D721Med (cell line): ENCODE measurements around the gene UFD1.

Experiments
- DNase-seq: peaks from one replicate; pipeline ENCODE4 v3.0.0; 2011; ENCODE audit warnings: low spot score; ENCODE audit not compliant: insufficient read length
- FAIRE-seq: peaks from 2 replicates; lab custom pipeline; 2011; peaks lifted over from hg19 to GRCh38; lab: Jason Lieb, UNC
- TF ChIP-seq, protein P1 (sequence below): IDR thresholded peaks from 2 replicates; pipeline ENCODE4 v1.5.1; 2012; ENCODE audit warnings: mild to moderate bottlenecking, control low read depth; ENCODE audit not compliant: insufficient read depth; ENCODE audit errors: missing control alignments

Gene UFD1

DNA sequence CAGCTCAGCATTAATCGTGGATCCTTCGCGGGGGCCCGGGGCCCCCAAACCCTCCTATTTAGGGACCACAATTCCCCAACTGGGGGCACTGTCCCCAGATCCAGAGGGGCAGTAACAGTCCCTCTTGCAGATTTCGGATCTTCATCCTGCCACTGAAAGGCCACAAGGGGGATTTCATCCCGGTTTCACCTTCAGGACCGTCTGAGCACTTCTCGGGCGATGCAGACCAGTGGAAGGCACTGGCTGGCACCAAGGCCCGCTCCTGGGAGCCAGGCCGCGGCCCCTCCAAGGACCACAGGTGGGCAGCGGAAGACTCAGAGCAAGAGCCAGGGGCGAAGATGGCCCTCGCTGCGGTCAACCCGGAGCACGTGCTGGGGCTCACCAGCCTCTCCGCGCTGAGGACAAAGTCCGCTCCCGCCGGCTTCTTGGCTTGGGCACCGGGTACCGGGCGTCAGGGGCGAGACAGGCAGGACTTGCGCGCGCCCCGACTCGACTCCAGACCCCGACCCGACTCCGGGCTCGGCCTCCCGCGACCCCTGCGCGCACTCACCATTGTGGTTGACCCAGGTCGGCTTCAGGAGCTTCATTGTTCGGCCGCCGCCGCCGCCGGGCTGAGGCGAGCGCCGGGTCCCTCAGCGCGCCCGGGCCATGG is 48.0 kb downstream of the UFD1 start:
- FAIRE-seq: no peak

DNA sequence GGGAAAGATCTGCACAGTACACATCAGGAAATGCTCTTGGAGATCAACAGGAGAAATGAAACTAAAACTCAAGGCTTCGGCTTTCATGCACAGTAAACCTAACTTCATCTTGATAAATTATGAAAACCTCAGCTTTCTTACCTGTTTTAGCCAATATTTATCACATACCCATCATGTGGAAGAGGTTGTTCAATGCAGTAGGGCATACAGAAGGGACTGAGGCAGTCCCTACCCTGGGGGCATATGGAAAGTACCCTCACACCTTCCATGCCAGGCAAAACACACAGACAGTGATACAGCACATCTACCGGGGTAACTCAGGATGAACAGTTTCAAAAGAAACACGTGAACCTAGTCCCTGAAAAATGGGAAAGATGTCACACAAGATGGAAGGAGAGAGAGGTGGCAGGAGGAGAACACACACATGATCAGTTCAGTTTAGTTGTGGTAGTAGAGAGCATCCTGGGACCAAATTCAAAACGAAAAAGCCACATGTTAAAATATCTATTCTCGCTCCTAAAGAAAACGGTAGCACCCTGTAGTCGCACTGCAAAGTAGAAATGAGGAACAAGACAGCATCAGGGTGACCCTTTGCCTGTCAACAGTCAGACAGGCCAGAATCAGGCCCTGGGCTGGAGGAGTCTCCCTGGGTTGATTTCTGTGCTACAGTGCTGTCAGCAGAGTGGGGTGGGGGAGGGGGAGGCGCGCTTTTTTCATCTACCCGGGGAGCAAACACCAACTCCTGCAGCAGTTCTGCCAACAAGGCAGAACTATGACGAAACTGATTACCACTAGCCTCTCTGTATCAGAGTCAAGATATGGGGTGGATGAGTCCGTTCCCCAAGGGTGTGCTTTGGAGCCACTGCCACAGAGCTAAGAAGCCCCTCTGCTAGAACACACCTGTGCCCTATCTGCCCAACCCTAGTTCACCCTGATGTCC is 48.8 kb downstream of the UFD1 start:
- TF ChIP-seq, protein P1, sequence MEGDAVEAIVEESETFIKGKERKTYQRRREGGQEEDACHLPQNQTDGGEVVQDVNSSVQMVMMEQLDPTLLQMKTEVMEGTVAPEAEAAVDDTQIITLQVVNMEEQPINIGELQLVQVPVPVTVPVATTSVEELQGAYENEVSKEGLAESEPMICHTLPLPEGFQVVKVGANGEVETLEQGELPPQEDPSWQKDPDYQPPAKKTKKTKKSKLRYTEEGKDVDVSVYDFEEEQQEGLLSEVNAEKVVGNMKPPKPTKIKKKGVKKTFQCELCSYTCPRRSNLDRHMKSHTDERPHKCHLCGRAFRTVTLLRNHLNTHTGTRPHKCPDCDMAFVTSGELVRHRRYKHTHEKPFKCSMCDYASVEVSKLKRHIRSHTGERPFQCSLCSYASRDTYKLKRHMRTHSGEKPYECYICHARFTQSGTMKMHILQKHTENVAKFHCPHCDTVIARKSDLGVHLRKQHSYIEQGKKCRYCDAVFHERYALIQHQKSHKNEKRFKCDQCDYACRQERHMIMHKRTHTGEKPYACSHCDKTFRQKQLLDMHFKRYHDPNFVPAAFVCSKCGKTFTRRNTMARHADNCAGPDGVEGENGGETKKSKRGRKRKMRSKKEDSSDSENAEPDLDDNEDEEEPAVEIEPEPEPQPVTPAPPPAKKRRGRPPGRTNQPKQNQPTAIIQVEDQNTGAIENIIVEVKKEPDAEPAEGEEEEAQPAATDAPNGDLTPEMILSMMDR: no peak
- FAIRE-seq (no peak), DNase-seq (no peak)

More for the DNA sequence above, 48.0 kb downstream of the UFD1 start:
- TF ChIP-seq, protein P1: no peak
- DNase-seq: no peak

DNA sequence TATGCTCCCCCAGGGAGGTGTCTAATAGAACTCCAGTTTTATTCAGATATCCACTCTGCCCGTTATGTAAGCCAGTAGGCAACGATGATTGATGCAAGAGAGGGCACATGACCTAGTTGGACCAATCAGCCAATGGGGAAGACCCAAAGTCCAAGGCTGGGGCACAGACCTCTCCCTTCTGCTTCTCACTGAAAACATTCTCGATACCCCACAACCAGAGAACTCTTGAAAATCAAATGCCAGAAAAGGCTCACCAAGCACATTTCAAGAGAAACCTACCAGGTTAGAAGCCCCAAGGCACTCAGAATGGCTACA is 54.9 kb downstream of the UFD1 start:
- TF ChIP-seq, protein P1: no peak
- DNase-seq: no peak
- no peak for FAIRE-seq

DNA sequence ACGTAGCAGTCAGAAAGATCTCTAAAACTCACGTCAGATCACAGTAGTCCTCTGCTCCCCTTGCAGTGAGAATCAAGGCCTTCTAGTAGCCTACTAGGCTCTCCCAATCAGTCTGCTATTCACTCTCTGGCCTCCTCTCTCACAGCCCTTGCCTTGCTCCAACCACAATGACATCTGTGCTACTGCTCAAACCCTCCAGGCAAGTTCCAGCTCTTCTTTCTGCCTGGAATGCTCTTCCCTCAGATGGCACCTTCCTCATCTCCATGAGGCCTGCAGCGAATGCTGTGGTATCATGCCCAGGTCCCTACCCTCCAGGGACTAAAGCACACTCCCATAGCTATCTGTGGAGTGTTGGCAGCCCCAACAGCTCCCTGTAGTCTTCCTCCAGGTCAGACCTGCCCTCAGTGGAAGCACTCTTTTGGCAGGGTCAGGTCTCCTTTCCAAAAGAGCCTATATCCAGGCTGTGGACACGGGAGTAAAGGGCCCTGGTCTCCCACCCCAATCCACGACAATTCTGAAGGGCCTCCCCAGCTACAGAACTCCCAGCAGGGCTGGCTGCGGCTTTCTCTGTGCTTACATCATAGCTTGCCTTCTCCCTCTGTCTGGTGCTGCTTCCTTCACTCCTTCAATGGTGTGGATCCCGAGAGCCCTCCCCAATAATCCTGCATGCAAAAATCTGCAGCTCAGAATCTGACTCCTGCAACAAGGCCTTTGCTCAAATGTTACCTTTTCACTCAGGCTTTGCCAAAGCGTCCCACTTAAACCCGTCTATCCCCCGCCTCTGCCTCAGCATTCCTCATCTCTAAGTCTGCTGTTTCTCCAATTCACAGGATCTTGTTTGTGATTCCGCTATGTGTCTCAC is 56.3 kb downstream of the UFD1 start:
- TF ChIP-seq, protein P1: no peak
- DNase-seq (no peak), FAIRE-seq (no peak)

DNA sequence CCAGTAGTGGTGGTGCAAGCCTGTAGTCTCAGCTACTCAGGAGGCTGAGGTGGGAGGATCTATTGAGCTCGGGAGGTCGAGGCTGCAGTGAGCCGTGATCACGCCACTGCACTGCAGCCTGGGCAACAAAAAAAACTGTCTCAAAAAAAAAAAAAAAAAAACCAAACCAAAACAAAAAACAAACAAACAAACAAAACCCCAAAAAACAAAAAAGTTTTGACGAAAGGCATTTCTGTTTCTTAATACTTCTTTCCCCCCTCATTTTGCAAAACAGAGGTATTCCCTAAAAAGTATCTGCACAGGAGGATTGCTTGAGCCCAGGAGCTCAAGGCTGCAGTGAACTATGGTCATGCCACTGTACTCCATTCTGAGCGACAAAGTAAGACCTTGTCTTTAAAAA is 58.7 kb downstream of the UFD1 start:
- no peak for DNase-seq
- TF ChIP-seq, protein P1: no peak
- FAIRE-seq: no peak

DNA sequence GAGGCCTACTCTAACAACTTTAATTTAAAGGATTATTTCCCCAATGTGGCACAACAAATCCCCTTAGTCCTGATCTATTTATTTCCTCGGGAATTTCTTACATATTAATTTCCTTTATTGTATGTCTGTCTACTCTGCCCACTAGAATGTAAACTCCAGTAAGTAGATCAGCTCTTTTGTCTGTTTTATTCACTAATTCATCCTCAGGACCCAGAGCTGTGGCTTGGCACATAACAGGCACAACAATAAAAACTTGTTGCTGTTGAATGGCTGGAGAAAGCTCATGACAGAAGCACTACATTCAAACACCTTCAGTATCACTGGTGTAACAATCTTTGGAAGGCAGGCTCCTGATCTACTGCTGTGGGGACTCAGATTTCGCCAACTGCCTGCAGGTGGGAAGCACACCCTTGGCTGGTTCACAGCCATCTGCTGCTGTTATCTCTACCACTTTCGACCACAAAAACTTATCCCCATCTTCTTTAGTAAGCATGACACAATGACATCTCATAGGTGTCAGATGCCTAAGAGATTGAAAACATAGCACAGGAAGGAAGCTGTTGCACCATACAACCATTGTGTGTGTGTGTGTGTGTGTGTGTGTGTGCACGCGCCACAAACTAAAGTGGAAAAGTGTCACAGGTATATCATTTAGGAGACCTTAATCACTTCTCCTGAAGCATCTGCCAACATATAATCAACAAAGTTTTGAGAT is 59.4 kb downstream of the UFD1 start:
- TF ChIP-seq, protein P1: no peak
- FAIRE-seq: no peak
- no peak for DNase-seq
